HuH-7 (cell line): Measurements from ENCODE around the gene MAOB.
A peak's percentile ranks its signal among the peaks of the same experiment; 100 is the strongest.

Source experiments
- DNase-seq: peaks from one replicate; pipeline ENCODE4 v3.0.0; 2011; ENCODE audit warnings: low spot score

MAOB gene

DNA sequence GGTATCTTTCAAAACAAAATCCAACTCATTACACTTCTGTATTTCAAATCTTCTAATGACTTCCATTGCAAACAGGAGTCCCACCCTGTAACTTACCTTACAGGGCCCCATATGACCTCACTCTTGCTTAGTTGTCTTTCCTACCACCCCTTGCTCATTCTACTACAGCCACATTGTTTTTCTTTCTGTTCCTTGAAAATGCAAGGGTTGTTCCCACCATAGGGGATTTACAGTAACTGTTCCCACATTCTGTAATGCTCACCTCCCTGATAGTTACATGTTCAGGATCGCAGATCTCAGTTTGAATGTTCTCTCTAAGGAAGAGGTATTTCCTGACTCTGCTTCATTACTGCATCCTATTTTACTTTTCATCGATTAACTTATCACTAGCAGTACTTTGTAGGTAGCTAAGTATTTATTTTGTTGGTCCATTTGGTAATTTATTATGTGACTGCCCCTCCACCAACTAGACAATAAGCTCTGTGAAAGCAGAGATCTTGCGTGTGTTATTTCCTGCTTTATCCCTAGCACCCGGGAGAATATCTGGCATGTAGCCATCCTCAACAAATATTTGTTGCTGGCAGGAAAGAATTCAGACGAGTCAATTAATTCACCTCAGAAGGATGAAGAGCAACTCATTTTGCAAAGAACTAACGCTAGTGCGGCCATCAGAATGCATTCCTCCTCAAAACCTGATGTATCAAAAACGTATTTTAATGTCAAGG, 21.4 kb downstream of the MAOB start:
- peak; percentile 17 for DNase-seq

GRCh38 chrX:43853225-43853828, 28.9 kb downstream of the MAOB start:
- DNase-seq, result no peak

DNA sequence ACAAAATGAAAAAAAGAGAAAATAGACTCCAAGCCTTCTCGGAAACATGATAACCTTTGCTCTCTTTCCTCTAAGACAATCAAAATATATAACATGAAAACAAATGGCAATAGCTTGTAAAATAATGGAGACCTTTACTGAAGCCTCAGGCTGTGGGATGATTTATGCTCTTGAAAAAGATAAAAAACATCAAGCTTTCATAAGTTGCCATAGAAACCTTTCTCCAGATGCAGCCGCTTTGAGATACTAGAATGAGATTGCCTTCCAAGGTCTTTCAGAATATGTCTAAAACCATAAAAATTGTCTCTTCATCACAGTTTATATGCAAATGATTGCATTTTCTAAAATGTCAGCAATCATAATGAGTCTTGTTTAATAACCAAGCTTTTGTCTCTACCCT, 31.6 kb downstream of the MAOB start:
- no peak for DNase-seq

DNA sequence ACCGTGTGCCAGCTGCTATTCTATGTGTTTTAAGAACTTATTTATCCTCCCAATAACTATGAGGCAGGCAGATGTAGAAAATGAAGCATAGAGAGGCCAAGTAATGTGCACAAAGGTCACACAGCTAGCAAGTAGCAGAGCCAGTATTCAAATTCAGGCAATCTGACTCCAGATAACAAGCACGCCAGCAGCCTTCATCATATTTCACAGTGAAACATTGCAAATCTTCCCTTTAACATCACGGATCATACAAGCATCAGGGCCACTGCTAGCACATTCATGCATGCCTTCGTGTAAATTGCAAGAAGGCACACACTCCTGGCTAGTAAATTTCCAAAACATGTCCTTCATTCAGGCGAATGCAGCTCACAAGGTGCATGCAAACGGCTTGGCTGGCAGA, 33.1 kb downstream of the MAOB start:
- no peak for DNase-seq

DNA sequence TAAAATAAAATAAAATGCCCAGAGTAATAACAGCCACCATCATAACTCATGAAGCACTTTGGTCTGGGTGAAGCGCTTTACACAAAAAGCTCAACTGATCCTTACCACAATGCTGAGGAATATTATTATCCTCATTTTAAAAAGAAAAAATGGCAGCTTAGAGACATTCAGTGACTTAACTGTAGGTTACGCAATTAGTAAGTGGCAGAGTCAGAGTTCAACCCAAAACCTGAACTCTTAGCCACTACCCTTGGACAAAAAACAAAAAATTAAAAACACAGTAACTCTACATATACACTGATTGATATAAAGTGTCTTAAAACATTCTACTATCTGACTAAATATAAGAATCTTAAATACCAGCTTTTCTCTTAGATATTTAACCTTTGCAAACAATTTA, 34.9 kb downstream of the MAOB start:
- DNase-seq, result no peak

- DNase-seq, result no peak
These were observed 35.7 kb downstream of the MAOB start for GRCh38 chrX:43846558-43846957.

- DNase-seq, result peak; percentile 9
These were observed 36.5 kb downstream of the MAOB start for GRCh38 chrX:43845776-43846175.

GRCh38 chrX:43840265-43840664, 42.0 kb downstream of the MAOB start:
- no peak for DNase-seq

- DNase-seq, result no peak
These were observed 45.6 kb downstream of the MAOB start for GRCh38 chrX:43836435-43837184.

DNA sequence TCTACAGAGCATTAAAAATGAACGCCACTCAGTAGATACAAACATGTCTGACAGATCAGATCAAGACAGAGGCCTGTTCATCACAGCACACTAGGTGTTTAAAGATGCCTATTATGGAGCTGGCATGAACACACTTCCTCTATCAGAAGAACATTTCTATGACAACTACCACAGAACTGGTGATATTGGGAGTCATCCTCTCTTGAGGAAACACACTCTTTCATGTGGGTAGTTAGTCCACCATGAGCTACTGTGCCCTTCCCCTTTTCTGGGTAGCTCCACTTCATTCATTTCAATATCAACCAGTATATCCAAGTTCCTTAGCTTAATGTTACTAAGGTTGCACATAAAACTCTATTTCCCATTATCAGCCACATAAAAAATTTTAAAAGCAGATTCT, 46.7 kb downstream of the MAOB start:
- DNase-seq, result no peak

GRCh38 chrX:43827791-43828190, 54.5 kb downstream of the MAOB start:
- DNase-seq, result no peak

GRCh38 chrX:43822014-43822413, 60.2 kb downstream of the MAOB start:
- no peak for DNase-seq

DNA sequence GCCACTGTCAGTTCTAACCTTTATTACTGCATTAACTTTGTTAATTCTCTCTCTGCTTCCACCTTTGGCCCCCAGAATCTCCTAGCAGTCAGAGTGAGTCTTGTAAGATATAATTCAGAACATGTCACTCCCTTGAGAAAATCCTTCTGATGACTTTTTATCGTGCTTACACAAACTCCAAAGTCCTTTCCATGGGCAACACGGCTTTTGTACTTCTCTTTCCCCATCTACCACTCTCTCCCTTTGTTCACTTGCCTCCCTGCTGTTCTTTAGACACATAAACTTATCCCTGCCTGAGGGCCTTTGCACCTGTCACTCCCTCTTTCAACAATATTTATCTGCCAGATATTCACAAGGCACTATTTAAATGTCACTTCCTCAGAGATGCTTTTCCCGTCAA, 64.8 kb downstream of the MAOB start:
- DNase-seq, result no peak

DNA sequence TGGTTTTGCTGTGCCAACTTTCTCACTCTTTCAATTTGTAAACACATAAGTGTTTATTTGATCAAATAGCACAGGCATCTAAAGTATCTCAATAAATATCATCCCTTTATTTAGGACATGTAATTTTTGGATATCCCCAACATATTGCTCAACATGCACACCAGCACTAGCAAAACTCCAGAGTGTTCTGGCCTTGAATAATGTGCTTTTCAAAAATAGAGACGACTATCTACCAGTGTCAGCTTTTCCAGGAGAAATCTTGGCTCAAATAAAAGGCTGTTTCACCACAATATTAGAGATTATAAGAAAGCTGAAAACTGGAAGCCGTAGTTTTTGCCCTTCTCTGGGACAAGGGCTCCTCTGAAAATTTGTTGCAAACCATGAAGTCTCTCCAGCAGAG, 67.0 kb downstream of the MAOB start:
- no peak for DNase-seq

DNA sequence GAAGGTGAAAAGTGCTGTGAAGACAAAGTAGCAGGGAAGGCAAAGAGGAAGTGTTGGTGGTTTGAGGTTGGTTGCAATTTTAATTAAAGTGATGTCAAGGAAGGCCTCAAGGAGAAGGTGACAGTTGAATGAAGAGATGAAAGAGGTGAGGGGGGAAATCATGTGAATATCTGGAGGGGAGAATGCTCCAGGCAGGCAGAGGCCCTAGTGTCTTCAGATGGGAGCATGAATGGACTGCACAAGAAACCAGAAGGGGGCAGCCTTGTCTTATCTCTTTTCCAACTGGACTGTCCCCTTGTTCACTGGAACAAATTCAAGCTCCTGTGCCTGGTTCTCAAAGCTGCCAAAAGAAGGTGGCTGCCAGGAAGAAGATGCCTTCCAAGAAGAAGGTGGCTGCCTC, 68.4 kb downstream of the MAOB start:
- no peak for DNase-seq

- no peak for DNase-seq
These were observed 68.9 kb downstream of the MAOB start for GRCh38 chrX:43813319-43813718.

- no peak for DNase-seq
These were observed 72.8 kb downstream of the MAOB start for GRCh38 chrX:43809463-43809862.

GRCh38 chrX:43808231-43808630, 74.0 kb downstream of the MAOB start:
- no peak for DNase-seq

DNA sequence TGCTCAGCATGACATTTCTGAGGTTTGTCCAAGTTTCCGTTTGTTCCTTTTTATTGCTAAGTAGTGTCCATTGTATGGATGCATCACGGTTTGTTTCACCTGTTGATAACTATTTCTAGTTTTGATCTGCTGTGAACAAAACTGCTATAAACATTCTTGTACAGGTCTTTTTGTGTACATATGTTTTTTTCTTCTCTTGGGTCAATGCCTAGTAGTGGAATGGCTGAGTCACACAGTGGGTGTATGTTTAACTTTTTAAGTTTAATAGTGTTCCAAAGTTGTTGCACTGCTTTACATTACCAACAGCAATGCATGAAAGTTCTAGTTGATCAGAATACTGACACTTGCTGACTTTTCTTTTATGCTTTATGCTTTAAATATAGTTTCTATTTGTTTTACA, 76.7 kb downstream of the MAOB start:
- no peak for DNase-seq

DNA sequence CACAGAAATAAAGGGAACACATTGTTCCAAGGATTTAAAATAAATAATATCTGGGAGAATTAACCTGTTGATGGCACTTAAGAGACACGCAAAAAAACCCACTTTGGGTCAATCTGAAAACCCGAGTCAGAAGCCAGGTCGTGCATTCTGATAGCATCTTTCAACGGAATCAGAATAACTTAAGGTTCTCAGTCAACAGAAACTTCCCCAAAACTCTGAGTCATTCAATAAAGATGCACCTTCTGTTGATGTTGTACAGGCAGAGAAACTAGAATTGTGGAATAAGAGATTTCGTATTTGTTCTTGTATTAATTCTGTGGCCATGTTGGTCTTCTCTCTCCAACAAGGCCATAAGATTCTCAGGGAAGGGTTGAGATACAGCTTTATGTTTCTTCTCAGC, 78.2 kb downstream of the MAOB start:
- no peak for DNase-seq

DNA sequence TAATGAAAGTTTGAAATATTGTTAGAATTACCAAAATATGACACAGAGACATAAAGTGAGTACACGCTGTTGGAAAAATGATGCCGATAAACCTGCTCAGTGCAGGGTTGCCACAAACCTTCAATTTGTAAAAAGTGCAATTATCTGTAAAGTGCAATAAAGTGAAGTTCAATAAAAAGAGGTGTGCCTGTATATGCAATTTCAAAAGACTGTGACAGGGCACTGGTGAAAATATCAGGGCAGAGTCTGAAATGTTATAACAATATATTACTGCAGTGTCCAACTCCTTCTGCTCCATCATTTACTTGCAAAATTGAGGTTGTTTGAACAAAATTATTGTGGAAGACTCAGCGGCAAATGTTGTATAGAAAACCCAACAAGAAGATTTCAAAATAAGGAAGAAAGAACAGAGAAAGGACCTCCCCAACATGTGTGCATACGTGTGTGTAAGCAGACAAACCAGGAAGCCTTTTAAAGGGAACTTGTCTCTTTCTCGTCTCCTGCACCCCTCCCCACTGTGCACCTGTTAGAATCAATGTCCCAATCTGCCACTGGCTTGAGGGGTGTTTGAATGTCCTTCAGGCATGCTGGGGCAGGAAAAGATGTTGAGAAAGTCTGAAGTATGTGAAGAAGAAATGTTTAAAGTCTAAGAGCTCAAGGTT, 96.2 kb downstream of the MAOB start:
- no peak for DNase-seq

DNA sequence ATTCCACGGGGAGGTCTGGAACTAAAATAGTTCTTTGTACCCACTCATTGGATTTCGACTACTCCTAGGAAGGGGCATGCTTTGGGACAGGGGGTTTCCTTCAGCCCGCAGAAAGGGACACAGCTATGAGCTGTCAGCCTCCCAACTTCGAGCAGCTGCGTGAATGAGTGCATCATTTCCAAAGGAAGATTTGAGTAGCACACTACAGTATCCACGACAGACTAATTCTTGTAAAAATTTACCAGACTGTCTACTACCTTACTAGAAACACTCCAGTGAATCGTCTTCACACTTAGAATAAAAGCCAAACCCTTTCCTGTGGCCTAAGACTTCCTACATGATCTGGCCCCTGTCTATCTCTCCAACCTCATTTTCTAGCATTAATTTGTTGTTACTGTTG, 124.2 kb downstream of the MAOB start:
- no peak for DNase-seq

DNA sequence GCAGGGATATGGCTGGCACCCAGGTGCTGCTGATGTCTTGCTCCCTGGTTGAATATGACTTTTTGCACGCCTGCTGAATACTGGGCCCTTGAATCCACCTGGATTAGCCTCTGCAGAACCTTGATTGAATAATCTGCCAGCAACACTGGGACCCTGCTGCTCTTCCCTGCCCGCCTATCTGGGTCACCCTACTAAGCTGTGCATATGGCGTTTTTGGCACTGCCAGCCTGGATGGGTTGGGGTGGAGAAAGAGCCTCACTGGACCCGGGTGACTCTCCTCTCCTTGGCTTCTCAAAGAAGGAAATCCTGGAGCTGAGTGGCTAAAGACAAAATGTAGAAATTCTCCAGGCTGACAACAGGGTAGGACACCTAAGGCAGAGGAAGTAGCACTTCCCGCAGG, 126.2 kb downstream of the MAOB start:
- DNase-seq, result no peak
